WERI-Rb-1 (cell line): ENCODE results near the gene ITPR1.

ENCODE experiments used
- DNase-seq: peaks from one replicate; pipeline ENCODE4 v3.0.0-alpha.2; 2020
- H3K27ac ChIP-seq: fragments of 250-450 bp; sonication (Bioruptor Pico); 2 replicates; pipeline ENCODE4 v1.5.1; 2020; ENCODE audit warnings: mild to moderate bottlenecking, moderate library complexity
- H3K27me3 ChIP-seq: fragments of 250-450 bp; sonication (Bioruptor Pico); 2 replicates; pipeline ENCODE4 v1.5.1; 2021; ENCODE audit warnings: mild to moderate bottlenecking, low read depth, moderate library complexity; ENCODE audit not compliant: insufficient read depth, severe bottlenecking
- H3K36me3 ChIP-seq: fragments of 250-450 bp; sonication (Bioruptor Pico); 2 replicates; pipeline ENCODE4 v1.5.1; 2020; ENCODE audit warnings: mild to moderate bottlenecking, moderate library complexity
- H3K4me3 ChIP-seq: 2 replicates; pipeline ENCODE4 v1.5.1; 2011; ENCODE audit warnings: low read depth, mild to moderate bottlenecking, control low read depth, low read length
- H3K9me3 ChIP-seq: fragments of 250-450 bp; sonication (Bioruptor Pico); 2 replicates; pipeline ENCODE4 v1.5.1; 2021; ENCODE audit warnings: mild to moderate bottlenecking, moderate library complexity; ENCODE audit not compliant: severe bottlenecking
- CTCF ChIP-seq: IDR thresholded peaks from 2 replicates; pipeline ENCODE4 v1.5.1; 2011; ENCODE audit warnings: low read depth, mild to moderate bottlenecking, control low read depth, inconsistent platforms, low read length

Gene ITPR1

GRCh38 chr3:4522947-4523346 is 29.8 kb downstream of the ITPR1 start:
- no peaks in the 10 kb centered on the region for H3K27me3 ChIP-seq
- DNase-seq, result no peak
- no peak for TF ChIP-seq CTCF

GRCh38 chr3:4523710-4524698 is 30.9 kb downstream of the ITPR1 start:
- H3K27me3 ChIP-seq, result no peaks in the 10 kb centered on the region
- H3K4me3 ChIP-seq, result no peak overlapping the region
- no peaks in the 10 kb centered on the region for H3K9me3 ChIP-seq
- DNase-seq, result no peak
- no peaks in the 10 kb centered on the region for H3K36me3 ChIP-seq
- no peak overlapping the region for H3K27ac ChIP-seq
- no peak for TF ChIP-seq CTCF

More at GRCh38 chr3:4522947-4523346, 29.8 kb downstream of the ITPR1 start:
- Histone ChIP-seq H3K4me3 (no peak overlapping the region), H3K9me3 (no peaks in the 10 kb centered on the region), H3K27ac (no peak overlapping the region), H3K36me3 (no peaks in the 10 kb centered on the region)

GRCh38 chr3:4525560-4526223 is 32.5 kb downstream of the ITPR1 start:
- no peak for TF ChIP-seq CTCF
- Histone ChIP-seq H3K4me3 (no peak overlapping the region), H3K9me3 (no peaks in the 10 kb centered on the region), H3K27ac (no peak overlapping the region), H3K36me3 (no peaks in the 10 kb centered on the region), H3K27me3 (no peaks in the 10 kb centered on the region)
- no peak for DNase-seq

GRCh38 chr3:4528320-4528719 is 35.2 kb downstream of the ITPR1 start:
- H3K4me3 ChIP-seq, result no peak overlapping the region
- no peak for TF ChIP-seq CTCF
- H3K36me3 ChIP-seq, result no peaks in the 10 kb centered on the region
- DNase-seq, result no peak
- no peaks in the 10 kb centered on the region for H3K27me3 ChIP-seq
- no peak overlapping the region for H3K27ac ChIP-seq
- no peaks in the 10 kb centered on the region for H3K9me3 ChIP-seq

GRCh38 chr3:4528819-4529600 is 35.9 kb downstream of the ITPR1 start:
- Histone ChIP-seq H3K4me3 (no peak overlapping the region), H3K9me3 (no peaks in the 10 kb centered on the region), H3K27ac (no peak overlapping the region), H3K36me3 (no peaks in the 10 kb centered on the region), H3K27me3 (no peaks in the 10 kb centered on the region)
- DNase-seq, result no peak
- no peak for TF ChIP-seq CTCF
